ENCODE results near the gene SFSWAP.

- no peak for TF ChIP-seq POLR2A (IDR thresholded peaks at IDR 0.05; ENCODE audit: borderline replicate concordance, extremely low read depth, insufficient read depth, insufficient read length)
- TF ChIP-seq CTCF (IDR thresholded peaks at IDR 0.05 in 2 of 3, conservative IDR thresholded peaks at IDR 0.05 in 1 of 3; ENCODE audit: borderline replicate concordance in 1 of 3, insufficient read depth in 1 of 3, low read depth in 2 of 3, low read length in 2 of 3) = no peak
Measured at GRCh38 chr12:131775392-131776236, 64.7 kb downstream of the SFSWAP start.
